ENCODE measurements around the gene CALCR. TPM values are rescaled to one million over a fixed set of nuclear protein-coding genes. Genes with fewer than 3 reads are reported as not detected.

The CALCR gene
- total RNA-seq, 2 experiments from 2014 or later, result not detected

- Histone ChIP-seq H4K20me1 (ENCODE audit: insufficient read depth, low read length) (no peaks in the 10 kb centered on the region), H3K4me2 (ENCODE audit: low read length) (no peak overlapping the region), H3K9me2 (ENCODE audit: insufficient read depth, low read length) (no peaks in the 10 kb centered on the region), H3K4me1 (ENCODE audit: insufficient read depth, low read length, poor library complexity, severe bottlenecking) (no peaks in the 10 kb centered on the region), H3K4me3 (ENCODE audit: low read depth, low read length, poor library complexity, severe bottlenecking) (no peak overlapping the region), H2AFZ (ENCODE audit: low read length) (no peak overlapping the region), H3K27ac (ENCODE audit: low read depth, low read length, poor library complexity, severe bottlenecking) (no peak overlapping the region), H3K79me2 (ENCODE audit: insufficient read depth, low read depth, low read length) (no peaks in the 10 kb centered on the region), H3K36me3 (ENCODE audit: insufficient read depth, low read length) (no peaks in the 10 kb centered on the region), H3K9me3 (ENCODE audit: low read length) (no peaks in the 10 kb centered on the region)
- TF ChIP-seq CTCF (conservative IDR thresholded peaks at IDR 0.05; ENCODE audit: low read length), result no peak
- TF ChIP-seq EZH2phosphoT487 (IDR thresholded peaks at IDR 0.05; ENCODE audit: borderline replicate concordance, low read depth, low read length), result no peak
- intact Hi-C loops (cut with micrococcal nuclease; ENCODE audit: unreplicated experiment), result no loop called here
- POLR2A ChIA-PET, result interaction anchor here (0.5 to 2.6 kb wide), 3 partner anchors 10 to 422 kb away, joined by 4 to 9 read pairs (median 5); no protein-coding TSS in a partner anchor
- CTCF ChIA-PET (ENCODE audit: unreplicated experiment), result no interaction called here
- no peak for DNase-seq (ENCODE audit: low spot score)
- BruUV-seq (replicated peaks), result no TSS peak
These were observed 12.4 kb downstream of the CALCR start for GRCh38 chr7:93562106-93562505.

GRCh38 chr7:93559639-93560491, 14.7 kb downstream of the CALCR start:
- peak; percentile 3 for DNase-seq (ENCODE audit: low spot score)
- Histone ChIP-seq H3K79me2 (ENCODE audit: insufficient read depth, low read depth, low read length) (no peaks in the 10 kb centered on the region), H3K4me2 (ENCODE audit: low read length) (no peak overlapping the region), H3K27ac (ENCODE audit: low read depth, low read length, poor library complexity, severe bottlenecking) (no peak overlapping the region), H4K20me1 (ENCODE audit: insufficient read depth, low read length) (no peaks in the 10 kb centered on the region), H3K4me1 (ENCODE audit: insufficient read depth, low read length, poor library complexity, severe bottlenecking) (no peaks in the 10 kb centered on the region), H3K9me3 (ENCODE audit: low read length) (no peaks in the 10 kb centered on the region), H2AFZ (ENCODE audit: low read length) (no peak overlapping the region), H3K36me3 (ENCODE audit: insufficient read depth, low read length) (no peaks in the 10 kb centered on the region), H3K4me3 (ENCODE audit: low read depth, low read length, poor library complexity, severe bottlenecking) (no peak overlapping the region), H3K9me2 (ENCODE audit: insufficient read depth, low read length) (no peaks in the 10 kb centered on the region)
- ChIA-PET CTCF (ENCODE audit: unreplicated experiment) (no interaction called here), POLR2A (interaction anchor here (0.6 kb wide), 1 partner anchor 501 kb away, joined by 3 read pairs; no protein-coding TSS in a partner anchor)
- no peak for TF ChIP-seq CTCF (conservative IDR thresholded peaks at IDR 0.05; ENCODE audit: low read length)
- no peak for TF ChIP-seq EZH2phosphoT487 (IDR thresholded peaks at IDR 0.05; ENCODE audit: borderline replicate concordance, low read depth, low read length)
- BruUV-seq (replicated peaks), result no TSS peak
- intact Hi-C loops (cut with micrococcal nuclease; ENCODE audit: unreplicated experiment), result loop anchor here (10.0 kb wide), 1 partner anchor 155 kb away; no protein-coding TSS in a partner anchor
